Fibroblast of lung (primary cell): ENCODE data around the gene NEGR1. TPM values are rescaled to one million over a fixed set of nuclear protein-coding genes. Genes with fewer than 3 reads are reported as not detected.
"Not testable (repeated sequence)": the region's sequence is repeated elsewhere in the genome, so short reads cannot be mapped to it uniquely, and the experiment has no call there.

Experiments
- DNase-seq, 2 donors: peaks; one replicate each; pipeline versions ENCODE4 v3.0.0 to v3.0.0-alpha.2; 2010; ENCODE audit warnings: low read depth in 2 of 2
- H2AFZ ChIP-seq: 2 replicates; pipeline ENCODE4 v1.5.1; 2012; ENCODE audit warnings: low read length, control low read depth, inconsistent platforms
- H3K27ac ChIP-seq: 2 replicates; pipeline ENCODE4 v1.5.1; 2011; ENCODE audit warnings: low read length, control low read depth; ENCODE audit not compliant: insufficient read depth
- H3K27me3 ChIP-seq: 2 replicates; pipeline ENCODE4 v1.5.1; 2011; ENCODE audit warnings: mild to moderate bottlenecking, low read length; ENCODE audit not compliant: control insufficient read depth, insufficient read depth
- H3K36me3 ChIP-seq: 2 replicates; pipeline ENCODE4 v1.5.1; 2011; ENCODE audit warnings: low read length; ENCODE audit not compliant: control insufficient read depth, insufficient read depth
- H3K4me1 ChIP-seq: 2 replicates; pipeline ENCODE4 v1.5.1; 2011; ENCODE audit warnings: low read length; ENCODE audit not compliant: control insufficient read depth, insufficient read depth; ENCODE audit errors: extremely low read depth
- H3K4me2 ChIP-seq: 2 replicates; pipeline ENCODE4 v1.5.1; 2011; ENCODE audit warnings: low read length, control low read depth; ENCODE audit not compliant: insufficient read depth; ENCODE audit errors: extremely low read depth
- H3K4me3 ChIP-seq, 4 experiments: fragments of 200-600 bp in 1 of 4; sonication (generic) in 1 of 4; replicated peaks in 1 of 4; 2 replicates each; pipeline ENCODE4 v1.5.1; 2011 to 2016; ENCODE audit warnings: low read length in 4 of 4, low read depth in 3 of 4, mild to moderate bottlenecking in 3 of 4, control low read depth in 2 of 4, inconsistent platforms in 1 of 4, mixed read lengths in 1 of 4; ENCODE audit not compliant: insufficient read depth in 1 of 4; ENCODE audit errors: control extremely low read depth in 1 of 4
- H3K79me2 ChIP-seq: 2 replicates; pipeline ENCODE4 v1.5.1; 2012; ENCODE audit warnings: mild to moderate bottlenecking, low read length, inconsistent platforms; ENCODE audit not compliant: control insufficient read depth, insufficient read depth
- H3K9ac ChIP-seq: 2 replicates; pipeline ENCODE4 v1.5.1; 2011; ENCODE audit warnings: mild to moderate bottlenecking, low read length, control low read depth; ENCODE audit not compliant: insufficient read depth
- H3K9me3 ChIP-seq: 2 replicates; pipeline ENCODE4 v1.5.1; 2012; ENCODE audit warnings: low read depth, low read length; ENCODE audit not compliant: control insufficient read depth, insufficient read depth
- H4K20me1 ChIP-seq: 2 replicates; pipeline ENCODE4 v1.5.1; 2011; ENCODE audit warnings: low read length; ENCODE audit not compliant: control insufficient read depth, insufficient read depth; ENCODE audit errors: extremely low read depth
- EZH2 ChIP-seq: IDR thresholded peaks from 2 replicates; pipeline ENCODE4 v1.5.1; 2012; ENCODE audit warnings: low read length, control low read depth, mild to moderate bottlenecking; ENCODE audit errors: missing control alignments
- polyA plus RNA-seq, 2 donors: library from polyadenylated mRNA; depleted of rRNA in 1 of 2; stranded (reverse) in 1 of 2; unstranded in 1 of 2; fragments of >200 nt; gene quantifications; 2 replicates each; pipeline ENCODE4 v1.2.1, GENCODE V29; 2011 to 2012; ENCODE audit warnings: missing spikeins in 1 of 2
- total RNA-seq: library from RNA; depleted of rRNA; stranded (reverse); fragments of >200 nt; gene quantifications from 2 replicates; pipeline ENCODE4 v1.2.1, GENCODE V29; 2014
- TF ChIP-seq, protein P1 (sequence below), 2 donors: IDR thresholded peaks in 1 of 2; conservative IDR thresholded peaks in 1 of 2; 1 replicate in 1 of 2; 2 replicates in 1 of 2; pipeline ENCODE4 v1.5.1; 2011 to 2012; ENCODE audit warnings: low read length in 2 of 2, control low read depth in 1 of 2, inconsistent platforms in 1 of 2, low read depth in 1 of 2, mild to moderate bottlenecking in 1 of 2

Gene NEGR1
- total and polyA plus RNA-seq, 2 donors (not counting 1 experiment from before 2014, with no cell fraction given), result 3.1 to 9.4 TPM

DNA sequence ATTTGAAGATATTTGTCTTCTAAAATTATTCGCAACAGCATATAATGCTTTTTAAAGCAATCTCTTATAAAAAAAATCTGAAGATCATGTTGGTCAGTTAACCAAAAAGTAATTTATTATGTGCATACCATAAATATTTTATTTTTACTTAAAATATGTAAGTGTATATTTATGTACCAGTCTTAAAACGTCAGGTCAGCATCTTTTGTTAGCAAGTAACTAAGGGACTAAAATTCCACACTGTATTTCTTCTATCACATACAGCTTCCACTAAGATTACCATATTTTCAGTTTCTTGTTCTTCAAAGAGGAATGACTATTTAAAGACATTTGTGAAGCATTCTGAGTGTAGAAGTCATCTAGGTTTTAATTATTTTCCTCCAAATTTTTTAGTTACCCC, 19.6 kb downstream of the NEGR1 start:
- no peaks in the 10 kb centered on the region for H3K79me2 ChIP-seq
- no peaks in the 10 kb centered on the region for H3K36me3 ChIP-seq
- TF ChIP-seq EZH2, result no peak
- TF ChIP-seq, protein P1, sequence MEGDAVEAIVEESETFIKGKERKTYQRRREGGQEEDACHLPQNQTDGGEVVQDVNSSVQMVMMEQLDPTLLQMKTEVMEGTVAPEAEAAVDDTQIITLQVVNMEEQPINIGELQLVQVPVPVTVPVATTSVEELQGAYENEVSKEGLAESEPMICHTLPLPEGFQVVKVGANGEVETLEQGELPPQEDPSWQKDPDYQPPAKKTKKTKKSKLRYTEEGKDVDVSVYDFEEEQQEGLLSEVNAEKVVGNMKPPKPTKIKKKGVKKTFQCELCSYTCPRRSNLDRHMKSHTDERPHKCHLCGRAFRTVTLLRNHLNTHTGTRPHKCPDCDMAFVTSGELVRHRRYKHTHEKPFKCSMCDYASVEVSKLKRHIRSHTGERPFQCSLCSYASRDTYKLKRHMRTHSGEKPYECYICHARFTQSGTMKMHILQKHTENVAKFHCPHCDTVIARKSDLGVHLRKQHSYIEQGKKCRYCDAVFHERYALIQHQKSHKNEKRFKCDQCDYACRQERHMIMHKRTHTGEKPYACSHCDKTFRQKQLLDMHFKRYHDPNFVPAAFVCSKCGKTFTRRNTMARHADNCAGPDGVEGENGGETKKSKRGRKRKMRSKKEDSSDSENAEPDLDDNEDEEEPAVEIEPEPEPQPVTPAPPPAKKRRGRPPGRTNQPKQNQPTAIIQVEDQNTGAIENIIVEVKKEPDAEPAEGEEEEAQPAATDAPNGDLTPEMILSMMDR (conservative IDR thresholded peaks at IDR 0.05 in 1 of 2, IDR thresholded peaks at IDR 0.05 in 1 of 2; ENCODE audit: low read depth in 1 of 2, low read length in 2 of 2), result no peak
- H3K4me1 ChIP-seq, result no peaks in the 10 kb centered on the region
- no peaks in the 10 kb centered on the region for H3K9me3 ChIP-seq
- no peak overlapping the region for H3K4me3 ChIP-seq
- no peak for DNase-seq
- H3K4me2 ChIP-seq, result no peak overlapping the region
- no peak overlapping the region for H3K9ac ChIP-seq
- no peaks in the 10 kb centered on the region for H3K27me3 ChIP-seq
- no peak overlapping the region for H2AFZ ChIP-seq
- H3K27ac ChIP-seq, result no peak overlapping the region
- H4K20me1 ChIP-seq, result no peaks in the 10 kb centered on the region

DNA sequence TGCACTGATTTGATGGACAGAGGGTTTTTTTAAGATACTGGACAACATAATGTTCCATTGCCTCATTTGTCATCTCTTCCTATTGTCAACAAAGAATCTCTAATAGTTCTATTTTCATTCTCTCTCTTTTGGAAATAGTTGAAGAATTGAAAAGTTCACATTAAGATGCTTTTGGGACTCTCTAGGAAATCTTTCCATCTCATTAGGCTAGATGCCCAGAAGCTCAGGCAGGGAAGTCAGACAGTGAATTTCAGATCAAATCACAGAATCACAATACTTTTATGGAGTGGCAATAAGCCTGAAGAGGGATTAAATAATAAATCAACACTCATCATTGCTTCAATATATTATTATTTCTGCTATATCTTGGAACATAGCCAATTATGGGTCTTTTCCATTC, 29.2 kb downstream of the NEGR1 start:
- no peaks in the 10 kb centered on the region for H3K36me3 ChIP-seq
- no peak overlapping the region for H3K27ac ChIP-seq
- TF ChIP-seq EZH2, result no peak
- TF ChIP-seq, protein P1 (conservative IDR thresholded peaks at IDR 0.05 in 1 of 2, IDR thresholded peaks at IDR 0.05 in 1 of 2; ENCODE audit: low read depth in 1 of 2, low read length in 2 of 2), result no peak
- DNase-seq, result no peak
- no peaks in the 10 kb centered on the region for H3K4me1 ChIP-seq
- H4K20me1 ChIP-seq, result no peaks in the 10 kb centered on the region
- H3K9ac ChIP-seq, result no peak overlapping the region
- H3K4me3 ChIP-seq, result no peak overlapping the region
- H2AFZ ChIP-seq, result no peak overlapping the region
- H3K9me3 ChIP-seq, result no peaks in the 10 kb centered on the region
- no peaks in the 10 kb centered on the region for H3K27me3 ChIP-seq
- H3K79me2 ChIP-seq, result no peaks in the 10 kb centered on the region
- no peak overlapping the region for H3K4me2 ChIP-seq

DNA sequence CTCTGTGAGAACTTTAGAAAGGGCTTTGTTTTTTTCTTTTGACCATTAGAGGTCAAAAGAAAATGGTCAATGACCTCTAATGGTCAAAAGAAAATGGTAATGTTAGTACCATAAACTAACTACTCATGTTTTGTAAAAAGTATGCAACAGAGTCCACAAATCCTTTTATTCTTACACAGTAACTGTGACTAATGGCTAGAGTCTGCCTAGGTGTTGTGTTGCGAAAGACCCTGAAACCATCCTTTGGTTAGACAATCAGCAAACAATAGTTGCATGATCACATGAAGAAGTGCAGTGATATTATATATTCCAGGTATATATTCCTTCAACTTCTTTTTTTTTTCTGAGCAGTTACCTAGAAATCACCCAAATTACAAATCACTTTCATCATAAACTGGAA, 40.9 kb downstream of the NEGR1 start:
- no peak for TF ChIP-seq EZH2
- TF ChIP-seq, protein P1 (conservative IDR thresholded peaks at IDR 0.05 in 1 of 2, IDR thresholded peaks at IDR 0.05 in 1 of 2; ENCODE audit: low read depth in 1 of 2, low read length in 2 of 2), result no peak
- Histone ChIP-seq H3K4me1 (no peaks in the 10 kb centered on the region), H3K27ac (no peak overlapping the region), H2AFZ (no peak overlapping the region), H3K79me2 (no peaks in the 10 kb centered on the region), H3K4me3 (no peak overlapping the region), H3K36me3 (no peaks in the 10 kb centered on the region), H3K9ac (no peak overlapping the region), H4K20me1 (no peaks in the 10 kb centered on the region), H3K9me3 (no peaks in the 10 kb centered on the region), H3K27me3 (no peaks in the 10 kb centered on the region), H3K4me2 (no peak overlapping the region)
- no peak for DNase-seq

DNA sequence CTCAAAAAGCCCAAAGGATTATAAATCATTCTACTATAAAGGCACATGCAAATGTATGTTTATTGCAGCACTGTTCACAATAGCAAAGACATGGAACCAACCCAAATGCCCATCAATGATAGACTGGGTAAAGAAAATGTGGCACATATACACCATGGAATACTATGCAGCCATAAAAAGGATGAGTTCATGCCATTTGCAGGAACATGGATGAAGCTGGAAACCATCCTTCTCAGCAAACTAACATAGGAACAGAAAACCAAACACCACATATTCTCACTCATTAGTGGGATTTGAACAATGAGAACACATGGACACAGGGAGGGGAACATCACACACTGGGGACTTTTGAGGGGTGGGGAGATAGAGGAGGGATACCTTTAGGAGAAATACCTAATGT, 46.4 kb downstream of the NEGR1 start:
- H4K20me1 ChIP-seq, H3K4me2 ChIP-seq, H3K36me3 ChIP-seq, H2AFZ ChIP-seq, H3K27me3 ChIP-seq, DNase-seq, H3K4me3 ChIP-seq, H3K9ac ChIP-seq, H3K9me3 ChIP-seq, H3K79me2 ChIP-seq, H3K4me1 ChIP-seq, H3K27ac ChIP-seq: not testable (repeated sequence)
